Chondrocyte (in vitro differentiated cells): ENCODE measurements around the gene WWOX. TPM values are rescaled to one million over a fixed set of nuclear protein-coding genes. Genes with fewer than 3 reads are reported as not detected.

Source experiments
- DNase-seq: peaks from one replicate; pipeline ENCODE4 v3.0.0; 2021; ENCODE audit warnings: mixed read lengths, low spot score
- H3K27ac Mint-ChIP-seq: one replicate; pipeline ENCODE4 v1.8.0; 2021; ENCODE audit warnings: mild to moderate bottlenecking, moderate library complexity, mixed read lengths; ENCODE audit not compliant: unreplicated experiment
- H3K27me3 Mint-ChIP-seq: 2 replicates; pipeline ENCODE4 v1.8.0; 2021; ENCODE audit warnings: low read depth, mixed read lengths
- H3K36me3 Mint-ChIP-seq: 2 replicates; pipeline ENCODE4 v1.8.0; 2021; ENCODE audit warnings: low read depth, mixed read lengths
- H3K4me1 Mint-ChIP-seq: 2 replicates; pipeline ENCODE4 v1.8.0; 2021; ENCODE audit warnings: low read depth, mild to moderate bottlenecking, mixed read lengths
- H3K4me3 Mint-ChIP-seq: one replicate; pipeline ENCODE4 v1.8.0; 2021; ENCODE audit warnings: mild to moderate bottlenecking, moderate library complexity, mixed read lengths; ENCODE audit not compliant: unreplicated experiment
- H3K9me3 Mint-ChIP-seq: 2 replicates; pipeline ENCODE4 v1.8.0; 2021; ENCODE audit warnings: low read depth, mixed read lengths
- CTCF ChIP-seq: fragments of 200-600 bp; sonication (generic); IDR thresholded peaks from 2 replicates; pipeline ENCODE4 v1.5.0; 2021; ENCODE audit warnings: antibody characterized with exemption, mild to moderate bottlenecking, moderate library complexity
- total RNA-seq: library from RNA; stranded (reverse); gene quantifications from 3 replicates; pipeline ENCODE4 v1.2.1, GENCODE V29; 2021

Gene WWOX
- total RNA-seq, 1 donor from 2014 or later = 12.1 TPM

- H3K4me1 Mint-ChIP-seq = no peaks in the 10 kb centered on the region
- DNase-seq = no peak
- TF ChIP-seq CTCF = no peak
- no peak overlapping the region for H3K27ac Mint-ChIP-seq
- H3K36me3 Mint-ChIP-seq = no peaks in the 10 kb centered on the region
- peaks cover 6% of the 10 kb centered on the region for H3K9me3 Mint-ChIP-seq
- peaks cover 2% of the 10 kb centered on the region for H3K27me3 Mint-ChIP-seq
- no peak overlapping the region for H3K4me3 Mint-ChIP-seq
Measured at GRCh38 chr16:79128706-79129105, 1029.3 kb downstream of the WWOX start.

- H3K36me3 Mint-ChIP-seq = no peaks in the 10 kb centered on the region
- no peak overlapping the region for H3K4me3 Mint-ChIP-seq
- peaks cover 6% of the 10 kb centered on the region for H3K9me3 Mint-ChIP-seq
- no peak overlapping the region for H3K27ac Mint-ChIP-seq
- TF ChIP-seq CTCF = no peak
- peaks cover 2% of the 10 kb centered on the region for H3K27me3 Mint-ChIP-seq
- no peak for DNase-seq
- no peaks in the 10 kb centered on the region for H3K4me1 Mint-ChIP-seq
Measured at GRCh38 chr16:79130616-79131015, 1031.2 kb downstream of the WWOX start.

GRCh38 chr16:79131321-79132075 is 1032.0 kb downstream of the WWOX start:
- Mint-ChIP-seq H3K36me3 (no peaks in the 10 kb centered on the region), H3K4me3 (no peak overlapping the region), H3K9me3 (peaks cover 3% of the 10 kb centered on the region), H3K27ac (no peak overlapping the region), H3K27me3 (peaks cover 2% of the 10 kb centered on the region), H3K4me1 (no peaks in the 10 kb centered on the region)
- DNase-seq = no peak
- no peak for TF ChIP-seq CTCF

- DNase-seq = no peak
Measured at GRCh38 chr16:79132701-79133100, 1033.2 kb downstream of the WWOX start.

GRCh38 chr16:79134300-79134699 is 1034.8 kb downstream of the WWOX start:
- H3K27me3 Mint-ChIP-seq = peaks cover 2% of the 10 kb centered on the region
- H3K4me3 Mint-ChIP-seq = no peak overlapping the region
- no peak overlapping the region for H3K27ac Mint-ChIP-seq
- peaks cover 3% of the 10 kb centered on the region for H3K9me3 Mint-ChIP-seq
- H3K36me3 Mint-ChIP-seq = no peaks in the 10 kb centered on the region
- H3K4me1 Mint-ChIP-seq = no peaks in the 10 kb centered on the region
- no peak for TF ChIP-seq CTCF
- DNase-seq = no peak

More at GRCh38 chr16:79132701-79133100, 1033.2 kb downstream of the WWOX start:
- H3K27ac Mint-ChIP-seq = no peak overlapping the region
- no peak for TF ChIP-seq CTCF
- H3K4me1 Mint-ChIP-seq = no peaks in the 10 kb centered on the region
- peaks cover 2% of the 10 kb centered on the region for H3K27me3 Mint-ChIP-seq
- no peaks in the 10 kb centered on the region for H3K36me3 Mint-ChIP-seq
- no peak overlapping the region for H3K4me3 Mint-ChIP-seq
- peaks cover 3% of the 10 kb centered on the region for H3K9me3 Mint-ChIP-seq
